ENCODE data around the gene MAP7D1.
"Not testable (repeated sequence)": the region's sequence is repeated elsewhere in the genome, so short reads cannot be mapped to it uniquely, and the experiment has no call there.

MAP7D1 gene

DNA sequence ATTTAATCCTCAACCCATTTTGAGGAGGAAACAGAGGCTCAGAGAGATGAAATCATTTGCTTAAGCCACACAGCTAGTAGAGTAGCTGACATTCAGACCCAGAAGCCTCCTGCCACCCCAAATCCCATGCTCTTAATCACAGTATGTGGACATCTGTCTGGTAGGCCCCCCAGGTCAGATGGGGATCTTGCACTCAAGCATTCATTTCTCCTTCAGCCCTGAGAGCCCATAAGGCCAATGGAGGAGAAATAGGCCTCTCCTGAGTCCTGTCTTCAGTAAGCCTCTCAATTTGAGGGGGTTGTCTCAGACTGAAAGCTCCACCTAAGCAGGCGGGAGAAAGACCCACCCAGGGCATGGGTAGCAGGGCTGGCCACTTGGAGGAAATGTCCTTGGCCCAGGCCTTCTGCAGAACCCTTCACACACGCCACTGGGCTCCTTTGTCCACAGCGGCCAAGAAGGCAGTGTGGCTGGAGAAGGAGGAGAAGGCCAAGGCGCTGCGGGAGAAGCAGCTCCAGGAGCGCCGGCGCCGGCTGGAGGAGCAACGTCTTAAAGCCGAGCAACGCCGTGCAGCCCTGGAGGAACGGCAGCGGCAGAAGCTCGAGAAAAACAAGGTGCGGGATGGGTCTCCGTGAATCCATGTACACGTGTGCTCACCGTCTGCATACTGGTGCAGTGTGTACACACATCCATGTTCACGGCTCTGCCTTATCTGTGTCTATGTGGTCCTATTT lies 16.2 kb downstream of the MAP7D1 start:
- DNase-seq, result no peak

GRCh38 chr1:36172983-36173382 lies 17.0 kb downstream of the MAP7D1 start:
- no peak for DNase-seq

GRCh38 chr1:36174713-36175112 lies 18.8 kb downstream of the MAP7D1 start:
- DNase-seq, result no peak

- no peak for DNase-seq
These were observed 19.5 kb downstream of the MAP7D1 start for GRCh38 chr1:36175137-36176095.

- DNase-seq, result no peak
These were observed 20.4 kb downstream of the MAP7D1 start for GRCh38 chr1:36176106-36176949.

DNA sequence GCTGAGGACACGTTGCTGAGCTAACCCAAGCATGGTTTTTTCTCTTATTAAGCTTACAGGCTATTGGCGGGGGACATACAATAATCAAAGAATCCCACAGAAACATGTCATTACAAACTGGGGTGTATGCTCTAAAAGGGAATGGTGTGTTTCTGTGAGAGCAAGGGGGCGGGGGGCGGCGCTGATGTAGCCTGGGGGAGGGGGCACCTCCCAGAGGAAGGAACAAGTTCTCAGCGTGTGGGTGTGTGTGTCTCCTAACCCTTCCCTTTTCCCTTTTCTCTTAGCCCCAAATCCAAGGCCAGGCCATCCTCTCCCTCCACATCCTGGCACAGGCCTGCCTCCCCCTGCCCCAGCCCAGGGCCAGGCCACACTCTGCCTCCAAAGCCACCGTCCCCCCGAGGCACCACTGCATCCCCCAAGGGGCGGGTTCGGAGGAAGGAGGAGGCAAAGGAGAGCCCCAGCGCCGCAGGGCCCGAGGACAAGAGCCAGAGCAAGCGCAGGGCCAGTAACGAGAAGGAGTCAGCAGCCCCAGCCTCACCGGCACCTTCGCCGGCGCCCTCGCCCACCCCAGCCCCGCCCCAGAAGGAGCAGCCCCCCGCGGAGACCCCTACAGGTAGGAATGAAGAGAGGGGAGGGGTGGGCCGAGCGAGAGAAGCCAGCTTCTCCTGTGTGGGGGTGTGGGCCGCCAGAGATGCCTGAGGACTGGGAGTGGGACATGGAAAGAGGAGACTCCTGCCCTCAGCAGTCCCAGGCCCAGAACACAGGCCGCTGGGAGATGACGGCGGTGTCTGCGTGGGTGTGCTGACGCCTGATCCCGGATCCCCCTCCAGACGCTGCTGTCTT lies 21.9 kb downstream of the MAP7D1 start:
- DNase-seq, result no peak

- no peak for DNase-seq
These were observed 22.7 kb downstream of the MAP7D1 start for GRCh38 chr1:36178471-36179219.

DNA sequence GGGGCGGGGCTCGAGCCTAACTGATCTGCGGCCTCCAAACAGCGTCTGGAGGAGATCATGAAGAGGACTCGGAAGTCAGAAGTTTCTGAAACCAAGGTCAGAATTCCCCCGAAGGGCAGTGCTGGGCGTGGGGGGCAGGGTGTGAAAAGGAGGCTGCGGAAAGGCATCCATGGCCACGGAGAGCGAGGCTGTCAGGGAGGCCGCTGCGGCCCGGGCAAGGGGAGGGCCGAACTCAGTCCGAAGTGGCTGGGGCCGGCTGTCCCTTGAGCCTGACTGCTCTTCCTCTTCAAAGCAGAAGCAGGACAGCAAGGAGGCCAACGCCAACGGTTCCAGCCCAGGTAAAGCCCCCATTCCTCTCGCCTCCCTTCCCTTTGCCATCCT lies 23.2 kb downstream of the MAP7D1 start:
- no peak for DNase-seq

DNA sequence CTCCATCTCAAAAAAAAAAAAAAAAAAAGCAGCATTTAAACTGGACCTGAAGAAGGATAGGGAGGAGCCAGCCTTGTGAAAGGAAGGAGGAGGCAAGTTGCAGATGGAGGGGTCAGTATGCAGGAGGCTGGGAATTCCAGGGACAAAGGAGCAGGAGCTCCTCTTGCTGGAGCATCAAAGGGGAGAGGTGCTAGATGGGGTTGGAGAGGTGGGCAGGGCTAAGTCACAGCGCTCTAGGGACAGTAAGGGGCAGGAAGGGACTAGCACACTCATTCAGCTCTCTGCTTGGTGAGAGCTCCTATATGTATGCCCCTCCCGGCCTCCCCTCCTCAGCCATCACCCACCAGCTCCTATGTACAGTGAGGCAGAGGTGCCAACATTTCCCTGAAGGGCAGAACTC lies 26.8 kb downstream of the MAP7D1 start:
- no peak for DNase-seq

DNA sequence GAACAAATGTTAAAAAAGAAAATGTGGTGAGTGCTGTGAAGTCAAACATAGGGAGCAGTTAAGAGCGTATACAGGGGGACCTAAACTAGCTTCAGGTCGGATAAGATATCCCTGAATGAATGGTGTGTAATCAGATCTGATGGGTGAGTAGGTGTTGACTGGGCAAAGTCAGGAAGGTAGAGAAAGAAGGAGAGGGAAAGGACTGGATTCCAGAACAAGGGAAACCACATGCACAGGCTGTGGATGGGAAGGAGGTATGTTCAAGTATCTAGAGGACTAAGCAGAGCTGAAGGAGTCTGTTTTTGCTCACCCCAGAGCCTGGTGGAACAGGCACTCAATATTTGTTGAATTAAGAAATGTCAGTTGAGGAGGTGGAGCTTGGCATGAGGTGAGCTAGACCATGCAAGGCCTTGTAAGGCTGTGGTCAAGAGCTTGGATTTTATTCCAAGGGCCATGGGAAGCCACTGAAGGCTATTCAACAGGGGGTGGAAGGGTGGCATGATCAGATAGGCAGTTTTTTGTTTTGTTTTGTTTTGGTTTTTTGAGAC lies 27.4 kb downstream of the MAP7D1 start:
- no peak for DNase-seq

GRCh38 chr1:36187800-36188593 lies 32.0 kb downstream of the MAP7D1 start:
- DNase-seq, result peak; percentile 86 to 89

GRCh38 chr1:36196805-36197204 lies 40.8 kb downstream of the MAP7D1 start:
- not testable (repeated sequence) for DNase-seq

- no peak for DNase-seq
These were observed 42.7 kb downstream of the MAP7D1 start for GRCh38 chr1:36198641-36199040.

GRCh38 chr1:36199934-36200741 lies 44.2 kb downstream of the MAP7D1 start:
- DNase-seq, result no peak

DNA sequence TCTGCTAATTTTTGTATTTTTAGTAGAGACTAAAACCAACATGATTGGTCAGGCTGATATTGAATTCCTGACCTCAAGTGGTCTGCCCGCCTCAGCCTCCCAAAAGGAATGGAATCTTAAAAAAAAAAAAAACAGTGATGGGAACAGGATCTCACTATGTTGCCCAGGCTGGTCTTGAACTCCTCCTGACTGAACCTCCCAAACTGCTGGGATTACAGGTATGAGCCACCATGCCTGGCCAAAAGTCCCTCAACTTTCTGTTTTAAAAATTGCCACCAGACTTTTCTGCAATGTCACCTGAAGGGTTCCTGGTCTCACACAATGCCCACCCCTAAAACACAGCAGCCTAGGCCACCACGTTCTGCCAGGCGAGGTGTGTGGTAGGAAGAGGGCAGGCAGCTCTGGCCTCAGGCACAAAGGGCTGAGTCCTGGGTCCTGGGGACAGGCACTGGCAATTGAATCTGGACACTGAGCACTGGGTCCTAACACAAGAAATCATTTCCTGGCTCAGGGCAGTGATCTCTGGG lies 47.1 kb downstream of the MAP7D1 start:
- DNase-seq, result no peak

GRCh38 chr1:36203554-36204346 lies 47.8 kb downstream of the MAP7D1 start:
- peak; percentile 52 to 80 for DNase-seq

- peak; percentile 63 to 81 for DNase-seq
These were observed 48.5 kb downstream of the MAP7D1 start for GRCh38 chr1:36204347-36204909.

Measured in NCI-H446 (cell line).